ENCODE results near the gene AIP.

The AIP gene

GRCh38 chr11:67524480-67524808 lies 41.6 kb downstream of the AIP start:
- Histone ChIP-seq H3K27me3 (replicated peaks) (no peaks in the 10 kb centered on the region), H3K4me3 (ENCODE audit: low read depth, low read length) (no peak overlapping the region), H3K36me3 (replicated peaks) (no peaks in the 10 kb centered on the region), H3K27ac (no peak overlapping the region)
- TF ChIP-seq CTCF (IDR thresholded peaks at IDR 0.05; ENCODE audit: low read depth, low read length, missing control alignments): no peak
- in situ Hi-C loops (cut with HindIII; ENCODE audit: low pct_ligation_motif_present, low sequenced_read_pairs): no loop called here
- DNase-seq: no peak

DNA sequence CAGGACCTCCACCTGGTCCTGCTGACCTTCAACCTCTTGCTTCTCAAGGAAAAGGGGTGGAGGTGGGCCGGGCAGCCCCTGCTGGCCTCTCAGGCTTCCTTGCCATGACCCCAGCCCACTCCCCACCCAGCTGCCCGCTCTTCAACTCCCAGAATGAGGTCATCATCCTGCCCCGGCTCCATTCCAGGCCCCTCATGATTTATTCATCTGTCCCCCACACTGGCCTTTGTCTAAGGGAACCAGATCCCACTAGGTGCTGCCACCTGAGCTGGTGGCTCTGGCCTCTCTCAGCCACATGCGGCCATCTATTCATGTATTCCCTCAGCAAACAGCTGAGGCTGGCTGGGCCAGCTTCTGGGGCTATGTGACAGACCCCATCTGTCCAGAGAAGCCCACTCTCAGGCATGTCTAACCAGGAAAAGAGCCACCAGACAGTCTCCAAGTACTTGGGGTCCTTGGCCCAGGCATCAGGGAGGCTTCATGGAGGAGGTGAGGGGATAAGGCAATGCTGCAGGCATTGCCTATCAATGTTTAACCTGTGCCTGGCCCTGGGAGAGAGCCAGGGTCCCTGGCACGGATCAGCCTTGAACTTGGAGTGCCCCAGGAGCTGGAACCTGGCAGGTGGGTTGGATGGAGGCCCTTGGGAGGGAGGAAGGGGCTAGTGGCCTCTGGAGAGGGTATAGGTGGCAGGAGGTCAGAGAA lies 42.6 kb downstream of the AIP start:
- in situ Hi-C loops (cut with HindIII; ENCODE audit: low pct_ligation_motif_present, low sequenced_read_pairs): no loop called here
- no peak for DNase-seq
- Histone ChIP-seq H3K36me3 (replicated peaks) (no peaks in the 10 kb centered on the region), H3K27ac (no peak overlapping the region), H3K27me3 (replicated peaks) (no peaks in the 10 kb centered on the region), H3K4me3 (ENCODE audit: low read depth, low read length) (no peak overlapping the region)
- TF ChIP-seq CTCF (IDR thresholded peaks at IDR 0.05; ENCODE audit: low read depth, low read length, missing control alignments): no peak

DNA sequence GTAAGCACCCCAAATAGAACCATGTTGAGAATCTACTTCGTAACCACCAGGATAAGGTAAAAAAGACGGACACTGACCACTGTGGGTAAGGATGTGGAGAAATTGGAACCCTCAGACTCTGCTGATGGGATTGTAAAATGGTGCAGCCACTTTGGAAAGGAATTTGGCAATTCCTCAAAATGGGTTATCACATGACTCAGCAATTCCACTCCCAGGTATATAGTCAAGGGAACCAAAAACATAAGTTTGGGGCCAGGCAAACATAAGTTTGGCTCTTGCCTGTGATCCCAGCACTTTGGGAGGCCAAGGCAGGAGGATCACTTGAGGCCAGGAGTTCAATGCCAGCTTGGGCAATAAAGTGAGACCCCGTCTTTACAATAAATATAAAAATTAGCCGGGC lies 45.5 kb downstream of the AIP start:
- no peak overlapping the region for H3K4me3 ChIP-seq (ENCODE audit: low read depth, low read length)
- H3K36me3 ChIP-seq (replicated peaks): no peaks in the 10 kb centered on the region
- H3K27me3 ChIP-seq (replicated peaks): no peaks in the 10 kb centered on the region
- no peak for DNase-seq
- in situ Hi-C loops (cut with HindIII; ENCODE audit: low pct_ligation_motif_present, low sequenced_read_pairs): no loop called here
- no peak for TF ChIP-seq CTCF (IDR thresholded peaks at IDR 0.05; ENCODE audit: low read depth, low read length, missing control alignments)
- H3K27ac ChIP-seq: no peak overlapping the region

GRCh38 chr11:67530282-67530592 lies 47.4 kb downstream of the AIP start:
- Histone ChIP-seq H3K27me3 (replicated peaks) (no peaks in the 10 kb centered on the region), H3K36me3 (replicated peaks) (no peaks in the 10 kb centered on the region), H3K27ac (no peak overlapping the region), H3K4me3 (ENCODE audit: low read depth, low read length) (no peak overlapping the region)
- in situ Hi-C loops (cut with HindIII; ENCODE audit: low pct_ligation_motif_present, low sequenced_read_pairs): no loop called here
- DNase-seq: no peak
- TF ChIP-seq CTCF (IDR thresholded peaks at IDR 0.05; ENCODE audit: low read depth, low read length, missing control alignments): no peak

GRCh38 chr11:67532889-67533288 lies 50.1 kb downstream of the AIP start:
- no peaks in the 10 kb centered on the region for H3K36me3 ChIP-seq (replicated peaks)
- in situ Hi-C loops (cut with HindIII; ENCODE audit: low pct_ligation_motif_present, low sequenced_read_pairs): no loop called here
- H3K27me3 ChIP-seq (replicated peaks): no peaks in the 10 kb centered on the region
- no peak overlapping the region for H3K4me3 ChIP-seq (ENCODE audit: low read depth, low read length)
- DNase-seq: no peak
- TF ChIP-seq CTCF (IDR thresholded peaks at IDR 0.05; ENCODE audit: low read depth, low read length, missing control alignments): no peak
- H3K27ac ChIP-seq: no peak overlapping the region

- in situ Hi-C loops (cut with HindIII; ENCODE audit: low pct_ligation_motif_present, low sequenced_read_pairs): no loop called here
- Histone ChIP-seq H3K27ac (no peak overlapping the region), H3K27me3 (replicated peaks) (no peaks in the 10 kb centered on the region), H3K4me3 (ENCODE audit: low read depth, low read length) (no peak overlapping the region), H3K36me3 (replicated peaks) (no peaks in the 10 kb centered on the region)
- no peak for TF ChIP-seq CTCF (IDR thresholded peaks at IDR 0.05; ENCODE audit: low read depth, low read length, missing control alignments)
- no peak for DNase-seq
These were observed 51.3 kb downstream of the AIP start for GRCh38 chr11:67534070-67534679.
